MM.1S (cell line): ENCODE results near the gene ARHGEF6.
A peak's percentile ranks its signal among the peaks of the same experiment; 100 is the strongest.

Experiments used
- DNase-seq: peaks from one replicate; pipeline ENCODE4 v3.0.0-alpha.2; 2015
- H2AFZ ChIP-seq: fragments of 300-600 bp; sonication (generic); 2 replicates; pipeline ENCODE4 v1.6.0; 2016; ENCODE audit warnings: antibody characterized with exemption, low read length
- H3F3A ChIP-seq: fragments of 300-600 bp; sonication (generic); 2 replicates; pipeline ENCODE4 v1.6.1; 2016; ENCODE audit warnings: mild to moderate bottlenecking, antibody characterized with exemption, low read length, moderate library complexity, mixed read lengths; ENCODE audit not compliant: insufficient read depth
- H3K27ac ChIP-seq: fragments of 300-600 bp; sonication (generic); 2 replicates; pipeline ENCODE4 v1.5.1; 2016; ENCODE audit warnings: mild to moderate bottlenecking, low read length
- H3K27me3 ChIP-seq: fragments of 300-600 bp; sonication (generic); replicated peaks from 2 replicates; pipeline ENCODE4 v1.6.0; 2016; ENCODE audit warnings: low read length; ENCODE audit not compliant: insufficient read depth
- H3K36me3 ChIP-seq: fragments of 300-600 bp; sonication (generic); replicated peaks from 2 replicates; pipeline ENCODE4 v1.6.1; 2016; ENCODE audit warnings: mild to moderate bottlenecking, low read length, mixed read lengths; ENCODE audit not compliant: insufficient read depth
- H3K4me1 ChIP-seq: fragments of 300-600 bp; sonication (generic); 2 replicates; pipeline ENCODE4 v1.6.1; 2016; ENCODE audit warnings: low read length, mixed read lengths
- H3K4me2 ChIP-seq: fragments of 300-600 bp; sonication (generic); 2 replicates; pipeline ENCODE4 v1.6.0; 2016; ENCODE audit warnings: low read depth, low read length
- H3K4me3 ChIP-seq: fragments of 300-600 bp; sonication (generic); 2 replicates; pipeline ENCODE4 v1.5.1; 2016; ENCODE audit warnings: low read length, mixed read lengths
- H3K79me2 ChIP-seq: fragments of 300-600 bp; sonication (generic); 2 replicates; pipeline ENCODE4 v1.6.1; 2016; ENCODE audit warnings: mixed run types, low read length, mixed read lengths
- H3K9ac ChIP-seq: fragments of 300-600 bp; sonication (generic); 2 replicates; pipeline ENCODE4 v1.6.1; 2016; ENCODE audit warnings: low read length, mixed read lengths
- H3K9me2 ChIP-seq: fragments of 300-600 bp; sonication (generic); replicated peaks from 2 replicates; pipeline ENCODE4 v1.6.1; 2016; ENCODE audit warnings: mild to moderate bottlenecking, low read length, mixed read lengths; ENCODE audit not compliant: insufficient read depth
- H3K9me3 ChIP-seq: fragments of 300-600 bp; sonication (generic); replicated peaks from 2 replicates; pipeline ENCODE4 v1.6.1; 2016; ENCODE audit warnings: mild to moderate bottlenecking, low read length, mixed read lengths; ENCODE audit not compliant: insufficient read depth
- H4K20me1 ChIP-seq: fragments of 300-600 bp; sonication (generic); 2 replicates; pipeline ENCODE4 v1.6.1; 2016; ENCODE audit warnings: mild to moderate bottlenecking, low read length, moderate library complexity, mixed read lengths; ENCODE audit not compliant: insufficient read depth
- CTCF ChIP-seq: fragments of 300-600 bp; sonication (generic); IDR thresholded peaks from 2 replicates; pipeline ENCODE4 v1.5.1; 2016; ENCODE audit warnings: antibody characterized with exemption, low read length, mixed read lengths
- EZH2 ChIP-seq: fragments of 300-600 bp; sonication (generic); optimal IDR thresholded peaks from 2 replicates; pipeline ENCODE3; 2017; ENCODE audit warnings: low read depth, mild to moderate bottlenecking, antibody characterized with exemption, low read length, mixed read lengths
- EZH2phosphoT487 ChIP-seq: fragments of 300-600 bp; sonication (generic); IDR thresholded peaks from 2 replicates; pipeline ENCODE4 v1.6.1; 2018; ENCODE audit warnings: antibody characterized with exemption, low read length

Gene ARHGEF6

GRCh38 chrX:136636121-136636520 lies 144.6 kb downstream of the ARHGEF6 start:
- Histone ChIP-seq H3K4me1 (peaks cover 15% of the 10 kb centered on the region), H3K36me3 (no peaks in the 10 kb centered on the region), H3K9me3 (no peaks in the 10 kb centered on the region), H4K20me1 (no peaks in the 10 kb centered on the region), H3K9ac (no peak overlapping the region), H3K27ac (no peak overlapping the region), H3K27me3 (no peaks in the 10 kb centered on the region), H3K4me2 (peak overlapping the region; percentile 67), H3K4me3 (no peak overlapping the region), H2AFZ (no peak overlapping the region), H3F3A (peaks cover 12% of the 10 kb centered on the region), H3K79me2 (no peaks in the 10 kb centered on the region), H3K9me2 (no peaks in the 10 kb centered on the region)
- no peak for TF ChIP-seq EZH2
- TF ChIP-seq EZH2phosphoT487 = no peak
- no peak for TF ChIP-seq CTCF
- DNase-seq = no peak

- peak; percentile 78 for DNase-seq
- Histone ChIP-seq H3K4me2 (peak overlapping the region; percentile 67), H3K27ac (peak overlapping the region; percentile 55; the same call in 1 of the 2 replicates)
Observed at GRCh38 chrX:136635235-136635634, 145.5 kb downstream of the ARHGEF6 start.

GRCh38 chrX:136630881-136631280 lies 149.9 kb downstream of the ARHGEF6 start:
- TF ChIP-seq EZH2phosphoT487 = no peak
- TF ChIP-seq CTCF = no peak
- TF ChIP-seq EZH2 = no peak
- Histone ChIP-seq H3K27me3 (no peaks in the 10 kb centered on the region), H3K9ac (no peak overlapping the region), H3K9me3 (no peaks in the 10 kb centered on the region; the same call in 1 of the 2 replicates), H3K79me2 (no peaks in the 10 kb centered on the region), H3K4me2 (no peak overlapping the region), H3K27ac (no peak overlapping the region), H3K4me1 (peaks cover 14% of the 10 kb centered on the region), H3K9me2 (no peaks in the 10 kb centered on the region), H2AFZ (no peak overlapping the region), H3F3A (peaks cover 12% of the 10 kb centered on the region), H4K20me1 (no peaks in the 10 kb centered on the region), H3K36me3 (no peaks in the 10 kb centered on the region), H3K4me3 (no peak overlapping the region)
- no peak for DNase-seq

More at GRCh38 chrX:136635235-136635634, 145.5 kb downstream of the ARHGEF6 start:
- H3K4me3 ChIP-seq = peak overlapping the region; percentile 30
- H2AFZ ChIP-seq = peak overlapping the region; percentile 63
- TF ChIP-seq CTCF = no peak
- no peak for TF ChIP-seq EZH2phosphoT487
- TF ChIP-seq EZH2 = no peak
- H4K20me1 ChIP-seq = no peaks in the 10 kb centered on the region
- H3K27me3 ChIP-seq = no peaks in the 10 kb centered on the region
- H3K9me2 ChIP-seq = no peaks in the 10 kb centered on the region
- no peaks in the 10 kb centered on the region for H3K79me2 ChIP-seq
- H3K9ac ChIP-seq = no peak overlapping the region; the same call in 1 of the 2 replicates
- H3K4me1 ChIP-seq = peaks cover 15% of the 10 kb centered on the region
- H3K9me3 ChIP-seq = no peaks in the 10 kb centered on the region
- H3F3A ChIP-seq = peaks cover 12% of the 10 kb centered on the region
- no peaks in the 10 kb centered on the region for H3K36me3 ChIP-seq
